Measurements from ENCODE around the gene TMEM165. TPM values are rescaled to one million over a fixed set of nuclear protein-coding genes. Genes with fewer than 3 reads are reported as not detected.

TMEM165 gene
- polyA plus RNA-seq, 1 donor, result 59.3 TPM

DNA sequence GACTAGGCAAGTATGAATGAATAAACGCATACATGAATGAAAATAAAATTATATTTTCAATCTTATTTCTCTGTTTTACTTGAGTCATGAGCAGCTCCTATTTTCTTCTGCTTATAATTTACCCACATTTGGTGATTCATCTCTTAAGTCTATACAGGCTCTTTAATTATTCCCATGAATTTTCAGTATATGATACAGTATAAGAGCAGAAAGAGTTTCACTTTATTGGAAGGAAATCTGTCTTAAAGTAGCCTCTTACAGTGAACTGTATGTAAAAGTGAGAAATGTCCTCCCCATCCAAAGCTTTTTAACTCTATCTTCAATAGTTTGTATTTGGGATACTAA lies 50.8 kb downstream of the TMEM165 start:
- WGBS (ENCODE audit: insufficient coverage, low lambda C conversion rate), result no CpG with 5 or more reads among the region's 1 CpG
- DNase-seq, result no peak
- peaks cover 41% of the 10 kb centered on the region for H3K36me3 ChIP-seq (ENCODE audit: control insufficient read depth, insufficient read depth, low read length)
- no peaks in the 10 kb centered on the region for H3K9me3 ChIP-seq (ENCODE audit: control insufficient read depth, low read depth, low read length)
- H3K27ac ChIP-seq (ENCODE audit: low read length), result no peak overlapping the region
- H3K4me1 ChIP-seq (ENCODE audit: control insufficient read depth, insufficient read depth, low read length), result no peaks in the 10 kb centered on the region
- no peaks in the 10 kb centered on the region for H3K27me3 ChIP-seq (ENCODE audit: control insufficient read depth, insufficient read depth, low read length)
- no peak overlapping the region for H3K4me3 ChIP-seq (ENCODE audit: low read length)

DNA sequence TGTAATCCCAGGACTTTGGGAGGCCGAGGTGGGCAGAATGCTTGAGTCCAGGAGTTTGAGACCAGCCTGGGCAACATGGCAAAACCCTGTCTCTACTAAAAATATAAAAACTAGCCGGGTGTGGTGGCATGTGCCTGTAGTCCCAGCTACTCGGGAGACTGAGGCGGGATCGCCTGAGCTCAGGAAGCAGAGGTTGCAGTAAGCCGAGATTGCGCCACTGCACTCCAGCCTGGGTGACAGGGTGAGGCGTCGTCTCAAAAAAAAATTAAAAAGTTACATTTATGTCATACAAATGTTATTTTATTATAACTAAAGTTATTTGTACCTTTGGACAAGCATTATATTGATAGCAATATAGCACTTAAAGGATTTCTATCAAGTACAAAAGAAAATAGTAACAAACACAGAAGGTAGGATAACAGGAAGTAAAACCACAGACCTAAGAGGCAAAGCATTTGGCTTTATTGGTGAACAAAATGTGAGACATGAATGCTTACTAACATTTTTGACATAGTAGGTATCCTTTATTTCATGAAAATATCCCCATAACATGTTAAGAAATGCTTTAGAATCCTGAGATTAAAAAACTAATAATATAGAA lies 51.5 kb downstream of the TMEM165 start:
- no peak for DNase-seq
- Histone ChIP-seq H3K27me3 (ENCODE audit: control insufficient read depth, insufficient read depth, low read length) (no peaks in the 10 kb centered on the region), H3K4me1 (ENCODE audit: control insufficient read depth, insufficient read depth, low read length) (no peaks in the 10 kb centered on the region), H3K36me3 (ENCODE audit: control insufficient read depth, insufficient read depth, low read length) (peaks cover 45% of the 10 kb centered on the region), H3K27ac (ENCODE audit: low read length) (no peak overlapping the region), H3K4me3 (ENCODE audit: low read length) (no peak overlapping the region), H3K9me3 (ENCODE audit: control insufficient read depth, low read depth, low read length) (no peaks in the 10 kb centered on the region)
- no CpG with 5 or more reads among the region's 9 CpGs for WGBS (ENCODE audit: insufficient coverage, low lambda C conversion rate)

DNA sequence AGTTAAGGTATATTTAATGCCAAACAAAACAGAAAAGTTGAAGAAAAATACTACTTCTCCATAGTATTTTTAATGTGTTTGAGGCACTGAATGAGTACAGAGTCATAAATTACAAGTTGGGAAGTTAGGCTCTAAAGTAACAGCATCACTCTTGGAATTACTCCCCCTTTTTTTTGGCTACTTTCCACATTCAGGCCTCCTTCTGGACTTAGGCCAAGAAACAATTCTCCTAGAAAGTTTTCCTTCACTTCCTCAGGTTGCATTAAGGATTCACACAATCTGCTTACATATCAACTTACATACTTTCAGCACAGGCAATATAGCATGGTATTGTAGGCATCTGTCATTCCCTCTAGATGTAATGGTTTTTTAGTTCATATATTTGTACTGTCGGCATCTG lies 52.1 kb downstream of the TMEM165 start:
- peaks cover 46% of the 10 kb centered on the region for H3K36me3 ChIP-seq (ENCODE audit: control insufficient read depth, insufficient read depth, low read length)
- no peaks in the 10 kb centered on the region for H3K27me3 ChIP-seq (ENCODE audit: control insufficient read depth, insufficient read depth, low read length)
- no peaks in the 10 kb centered on the region for H3K4me1 ChIP-seq (ENCODE audit: control insufficient read depth, insufficient read depth, low read length)
- no peak for DNase-seq
- WGBS (ENCODE audit: insufficient coverage, low lambda C conversion rate), result no CpG with 5 or more reads among the region's 1 CpG
- no peak overlapping the region for H3K4me3 ChIP-seq (ENCODE audit: low read length)
- no peak overlapping the region for H3K27ac ChIP-seq (ENCODE audit: low read length)
- H3K9me3 ChIP-seq (ENCODE audit: control insufficient read depth, low read depth, low read length), result no peaks in the 10 kb centered on the region

DNA sequence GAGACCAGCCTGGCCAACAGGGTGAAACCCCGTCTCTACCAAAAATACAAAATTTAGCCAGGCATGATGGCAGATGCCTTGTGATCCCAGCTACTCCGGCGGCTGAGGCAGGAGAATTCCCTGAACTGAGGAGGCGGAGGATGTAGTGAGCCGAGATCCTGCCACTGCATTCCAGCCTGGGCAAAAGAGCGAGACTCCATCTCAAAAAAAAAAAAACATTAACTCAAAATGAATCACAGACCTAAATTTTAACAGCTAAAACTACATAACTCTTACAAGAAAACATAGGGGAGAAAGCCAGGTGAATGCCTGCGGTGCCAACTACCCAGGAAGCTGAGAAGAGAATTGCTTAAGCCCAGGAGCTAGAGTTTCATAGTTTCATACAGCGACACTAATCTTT lies 54.8 kb downstream of the TMEM165 start:
- no CpG with 5 or more reads among the region's 8 CpGs for WGBS (ENCODE audit: insufficient coverage, low lambda C conversion rate)

DNA sequence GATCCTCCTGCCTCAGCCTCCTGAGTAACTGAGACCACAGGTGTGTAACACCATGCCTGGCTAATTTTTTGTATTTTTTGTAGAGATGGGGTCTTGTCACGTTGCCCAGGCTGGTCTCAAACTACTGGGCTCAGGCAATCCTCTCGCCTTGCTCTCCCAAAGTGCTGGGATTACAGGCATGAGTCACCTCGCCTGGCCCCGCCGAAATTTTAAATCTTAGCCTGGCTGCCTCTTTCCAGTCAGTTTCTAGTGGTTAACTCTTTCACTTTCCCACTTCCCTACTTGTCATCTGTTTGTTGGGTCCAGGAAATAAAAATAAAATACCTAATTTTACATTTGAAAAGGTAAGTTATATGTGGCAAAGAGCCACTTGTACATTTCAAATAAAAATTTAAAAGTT lies 62.4 kb downstream of the TMEM165 start:
- peaks cover 7% of the 10 kb centered on the region for H3K36me3 ChIP-seq (ENCODE audit: control insufficient read depth, insufficient read depth, low read length)
- DNase-seq, result no peak
- WGBS (ENCODE audit: insufficient coverage, low lambda C conversion rate), result no CpG with 5 or more reads among the region's 5 CpGs
- no peaks in the 10 kb centered on the region for H3K9me3 ChIP-seq (ENCODE audit: control insufficient read depth, low read depth, low read length)
- H3K4me1 ChIP-seq (ENCODE audit: control insufficient read depth, insufficient read depth, low read length), result no peaks in the 10 kb centered on the region
- no peaks in the 10 kb centered on the region for H3K27me3 ChIP-seq (ENCODE audit: control insufficient read depth, insufficient read depth, low read length)
- H3K4me3 ChIP-seq (ENCODE audit: low read length), result no peak overlapping the region
- H3K27ac ChIP-seq (ENCODE audit: low read length), result no peak overlapping the region

More for the DNA sequence above, 54.8 kb downstream of the TMEM165 start:
- peaks cover 30% of the 10 kb centered on the region for H3K36me3 ChIP-seq (ENCODE audit: control insufficient read depth, insufficient read depth, low read length)
- H3K27me3 ChIP-seq (ENCODE audit: control insufficient read depth, insufficient read depth, low read length), result no peaks in the 10 kb centered on the region
- no peaks in the 10 kb centered on the region for H3K9me3 ChIP-seq (ENCODE audit: control insufficient read depth, low read depth, low read length)
- no peak for DNase-seq
- no peak overlapping the region for H3K4me3 ChIP-seq (ENCODE audit: low read length)
- H3K27ac ChIP-seq (ENCODE audit: low read length), result no peak overlapping the region
- no peaks in the 10 kb centered on the region for H3K4me1 ChIP-seq (ENCODE audit: control insufficient read depth, insufficient read depth, low read length)

DNA sequence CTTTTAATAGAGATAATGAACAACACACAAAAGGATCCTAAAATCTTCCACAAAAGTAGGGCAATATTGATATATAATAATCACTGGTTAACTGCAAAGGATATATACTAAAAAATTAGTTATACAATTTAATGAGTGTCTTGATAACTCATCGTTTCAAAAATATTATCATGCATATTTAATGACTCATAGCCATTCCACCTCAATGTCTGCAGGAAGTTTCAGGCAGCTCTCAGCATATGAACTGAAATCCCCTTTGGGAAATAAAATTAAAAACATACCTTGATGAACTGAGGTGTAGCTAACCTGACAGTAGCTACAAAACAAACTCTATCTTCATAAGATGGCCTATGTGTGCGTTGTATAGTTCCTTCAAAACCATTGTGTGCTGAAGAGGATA lies 62.9 kb downstream of the TMEM165 start:
- H3K27ac ChIP-seq (ENCODE audit: low read length), result no peak overlapping the region
- WGBS (ENCODE audit: insufficient coverage, low lambda C conversion rate), result no CpG with 5 or more reads among the region's 2 CpGs
- H3K4me3 ChIP-seq (ENCODE audit: low read length), result no peak overlapping the region

DNA sequence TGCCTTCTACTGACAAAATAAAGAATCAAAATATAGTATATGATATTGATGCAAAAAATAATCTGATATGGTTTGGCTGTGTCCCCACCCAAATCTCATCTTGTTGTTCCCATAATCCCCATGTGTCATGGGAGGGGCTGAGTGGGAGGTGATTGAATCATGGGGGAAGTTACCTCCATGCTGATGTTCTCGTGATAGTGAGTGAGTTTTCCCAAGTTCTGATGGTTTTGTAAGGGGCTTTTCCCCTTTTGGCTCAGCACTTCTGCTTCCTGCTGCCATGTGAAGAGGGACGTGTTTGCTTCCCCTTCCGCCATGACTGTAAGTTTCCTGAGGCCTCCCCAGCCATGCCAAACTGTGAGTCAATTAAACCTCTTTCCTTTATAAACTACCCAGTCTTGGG lies 70.2 kb downstream of the TMEM165 start:
- Histone ChIP-seq H3K36me3 (ENCODE audit: control insufficient read depth, insufficient read depth, low read length) (peaks cover 18% of the 10 kb centered on the region), H3K27ac (ENCODE audit: low read length) (no peak overlapping the region), H3K27me3 (ENCODE audit: control insufficient read depth, insufficient read depth, low read length) (no peaks in the 10 kb centered on the region), H3K4me3 (ENCODE audit: low read length) (no peak overlapping the region), H3K9me3 (ENCODE audit: control insufficient read depth, low read depth, low read length) (no peaks in the 10 kb centered on the region), H3K4me1 (ENCODE audit: control insufficient read depth, insufficient read depth, low read length) (no peaks in the 10 kb centered on the region)
- DNase-seq, result no peak
- WGBS (ENCODE audit: insufficient coverage, low lambda C conversion rate), result no CpG with 5 or more reads among the region's 3 CpGs

More for the DNA sequence above, 62.9 kb downstream of the TMEM165 start:
- DNase-seq, result no peak
- Histone ChIP-seq H3K9me3 (ENCODE audit: control insufficient read depth, low read depth, low read length) (no peaks in the 10 kb centered on the region), H3K36me3 (ENCODE audit: control insufficient read depth, insufficient read depth, low read length) (peaks cover 7% of the 10 kb centered on the region), H3K4me1 (ENCODE audit: control insufficient read depth, insufficient read depth, low read length) (no peaks in the 10 kb centered on the region), H3K27me3 (ENCODE audit: control insufficient read depth, insufficient read depth, low read length) (no peaks in the 10 kb centered on the region)

DNA sequence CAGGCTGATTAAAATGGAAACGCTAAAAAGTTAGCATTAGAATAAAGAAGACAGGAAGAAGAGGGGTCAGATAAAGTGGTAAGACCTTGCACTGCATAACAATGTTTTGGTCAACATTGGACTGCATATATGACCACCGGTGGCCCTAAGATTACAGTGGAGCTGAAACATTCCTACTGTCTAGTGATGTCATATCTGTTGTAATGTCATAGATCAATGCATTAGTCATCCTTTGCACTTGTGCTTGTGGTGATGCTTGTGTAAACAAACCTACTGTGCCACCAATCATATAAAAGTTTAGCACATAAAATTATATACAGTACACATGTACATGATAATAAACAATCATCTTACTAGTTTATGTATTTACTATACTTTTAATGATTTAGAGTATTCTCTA lies 73.0 kb downstream of the TMEM165 start:
- Histone ChIP-seq H3K27ac (ENCODE audit: low read length) (no peak overlapping the region), H3K27me3 (ENCODE audit: control insufficient read depth, insufficient read depth, low read length) (no peaks in the 10 kb centered on the region), H3K36me3 (ENCODE audit: control insufficient read depth, insufficient read depth, low read length) (peaks cover 20% of the 10 kb centered on the region), H3K9me3 (ENCODE audit: control insufficient read depth, low read depth, low read length) (no peaks in the 10 kb centered on the region), H3K4me1 (ENCODE audit: control insufficient read depth, insufficient read depth, low read length) (no peaks in the 10 kb centered on the region), H3K4me3 (ENCODE audit: low read length) (no peak overlapping the region)
- WGBS (ENCODE audit: insufficient coverage, low lambda C conversion rate), result 86% methylated on average over 1 of the region's 2 CpGs
- no peak for DNase-seq

DNA sequence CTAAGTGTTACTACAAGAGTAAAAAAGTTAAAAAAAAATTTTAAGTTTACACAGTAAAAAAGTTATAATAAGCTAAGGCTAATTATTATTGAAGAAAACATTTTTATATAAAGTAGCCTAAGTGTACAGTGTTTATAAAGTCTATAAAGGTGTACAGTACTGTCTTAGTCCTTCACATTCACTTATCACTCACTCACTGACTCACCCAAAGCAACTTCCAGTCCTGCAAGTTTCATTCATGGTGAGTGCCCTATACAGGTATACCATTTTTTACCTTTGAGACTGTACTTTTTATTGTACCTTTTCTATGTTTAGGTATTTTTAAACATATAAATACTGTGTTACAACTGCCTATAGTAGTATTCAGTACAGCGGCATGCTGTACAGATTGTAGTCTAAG lies 74.2 kb downstream of the TMEM165 start:
- H3K27ac ChIP-seq (ENCODE audit: low read length), result no peak overlapping the region
- no peaks in the 10 kb centered on the region for H3K4me1 ChIP-seq (ENCODE audit: control insufficient read depth, insufficient read depth, low read length)
- H3K36me3 ChIP-seq (ENCODE audit: control insufficient read depth, insufficient read depth, low read length), result peaks cover 28% of the 10 kb centered on the region
- no peaks in the 10 kb centered on the region for H3K27me3 ChIP-seq (ENCODE audit: control insufficient read depth, insufficient read depth, low read length)
- no CpG with 5 or more reads among the region's 1 CpG for WGBS (ENCODE audit: insufficient coverage, low lambda C conversion rate)
- no peak overlapping the region for H3K4me3 ChIP-seq (ENCODE audit: low read length)
- no peaks in the 10 kb centered on the region for H3K9me3 ChIP-seq (ENCODE audit: control insufficient read depth, low read depth, low read length)
- DNase-seq, result no peak

Data from large intestine (tissue), 3 donors.